ENCODE data around the gene ARMC6.

DNA sequence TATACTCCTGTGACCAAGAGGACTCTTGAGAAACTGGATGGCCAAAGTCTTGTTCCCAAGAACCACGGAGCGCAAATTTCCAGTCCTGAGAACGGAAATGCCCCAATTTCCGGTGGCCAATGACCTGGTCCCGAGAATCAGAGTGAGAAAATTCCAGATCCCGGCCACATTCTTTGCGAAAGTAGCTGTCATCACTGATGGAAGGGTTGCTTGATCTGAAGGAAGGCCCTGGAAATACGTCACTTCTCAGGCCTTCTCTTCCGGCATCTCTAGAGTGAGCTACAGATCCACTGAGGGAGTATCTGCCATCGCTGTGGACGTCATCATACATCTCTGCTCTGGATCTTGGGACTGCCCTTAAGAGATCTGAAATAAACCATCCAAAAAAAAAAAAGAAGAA is 7.5 kb upstream of the ARMC6 start:
- TF ChIP-seq, protein P1, sequence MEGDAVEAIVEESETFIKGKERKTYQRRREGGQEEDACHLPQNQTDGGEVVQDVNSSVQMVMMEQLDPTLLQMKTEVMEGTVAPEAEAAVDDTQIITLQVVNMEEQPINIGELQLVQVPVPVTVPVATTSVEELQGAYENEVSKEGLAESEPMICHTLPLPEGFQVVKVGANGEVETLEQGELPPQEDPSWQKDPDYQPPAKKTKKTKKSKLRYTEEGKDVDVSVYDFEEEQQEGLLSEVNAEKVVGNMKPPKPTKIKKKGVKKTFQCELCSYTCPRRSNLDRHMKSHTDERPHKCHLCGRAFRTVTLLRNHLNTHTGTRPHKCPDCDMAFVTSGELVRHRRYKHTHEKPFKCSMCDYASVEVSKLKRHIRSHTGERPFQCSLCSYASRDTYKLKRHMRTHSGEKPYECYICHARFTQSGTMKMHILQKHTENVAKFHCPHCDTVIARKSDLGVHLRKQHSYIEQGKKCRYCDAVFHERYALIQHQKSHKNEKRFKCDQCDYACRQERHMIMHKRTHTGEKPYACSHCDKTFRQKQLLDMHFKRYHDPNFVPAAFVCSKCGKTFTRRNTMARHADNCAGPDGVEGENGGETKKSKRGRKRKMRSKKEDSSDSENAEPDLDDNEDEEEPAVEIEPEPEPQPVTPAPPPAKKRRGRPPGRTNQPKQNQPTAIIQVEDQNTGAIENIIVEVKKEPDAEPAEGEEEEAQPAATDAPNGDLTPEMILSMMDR (IDR thresholded peaks at IDR 0.05; ENCODE audit: insufficient read depth, low read length, poor library complexity, severe bottlenecking) = no peak
- no peak for TF ChIP-seq EZH2phosphoT487 (conservative IDR thresholded peaks at IDR 0.05; ENCODE audit: low read length)

Measured in SU-DHL-6 (cell line).